Activated CD8-positive, alpha-beta memory T cell treated with anti-CD3 and anti-CD28 coated beads, Interleukin-2, amount 50 U/mL, for 1 hour (primary cell): ENCODE measurements around the gene BDNF.
"Not testable (repeated sequence)": the region's sequence is repeated elsewhere in the genome, so short reads cannot be mapped to it uniquely, and the experiment has no call there.

Experiments used
- DNase-seq: peaks from one replicate; pipeline ENCODE4 v3.0.0-alpha.2; 2020; ENCODE audit errors: extremely low read depth

BDNF gene

GRCh38 chr11:27665508-27666101 lies 34.6 kb downstream of the BDNF start:
- DNase-seq, result not testable (repeated sequence)

DNA sequence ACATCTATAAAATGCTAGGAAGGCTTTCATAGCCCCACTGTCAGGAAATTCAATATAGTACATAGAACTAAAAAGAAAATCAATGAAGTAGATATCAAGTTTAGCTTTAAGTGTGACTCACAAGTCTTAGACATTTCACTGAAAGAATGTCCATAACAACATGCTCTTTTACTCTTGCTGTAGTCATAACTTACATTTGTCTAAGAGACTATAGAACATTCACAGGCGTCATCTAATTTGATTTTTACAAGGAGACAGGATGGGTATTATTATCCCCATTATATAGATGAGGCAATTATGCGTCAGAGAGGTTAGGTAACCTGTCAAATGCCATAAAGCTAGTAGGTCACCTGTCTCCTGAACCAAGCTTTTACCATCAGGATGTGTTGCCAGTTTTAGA lies 36.9 kb downstream of the BDNF start:
- no peak for DNase-seq

DNA sequence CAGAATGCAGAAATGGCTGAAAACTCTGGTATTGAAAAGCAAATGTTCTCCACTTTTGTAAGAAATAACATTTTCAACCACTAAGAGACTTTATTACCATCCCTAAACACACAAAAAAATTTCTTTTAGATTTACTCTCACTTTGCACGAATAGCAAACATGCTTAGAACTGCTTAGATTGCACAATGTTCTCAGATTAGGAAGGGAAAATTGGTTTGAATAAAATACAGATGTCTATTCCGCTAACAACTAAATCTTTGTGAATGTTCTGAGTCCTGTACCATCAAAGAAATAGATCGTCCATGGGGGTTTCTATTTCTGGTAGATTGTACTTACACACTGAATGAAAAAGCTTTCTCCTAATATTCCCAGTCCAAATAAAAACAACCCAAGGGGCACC lies 40.1 kb downstream of the BDNF start:
- no peak for DNase-seq

DNA sequence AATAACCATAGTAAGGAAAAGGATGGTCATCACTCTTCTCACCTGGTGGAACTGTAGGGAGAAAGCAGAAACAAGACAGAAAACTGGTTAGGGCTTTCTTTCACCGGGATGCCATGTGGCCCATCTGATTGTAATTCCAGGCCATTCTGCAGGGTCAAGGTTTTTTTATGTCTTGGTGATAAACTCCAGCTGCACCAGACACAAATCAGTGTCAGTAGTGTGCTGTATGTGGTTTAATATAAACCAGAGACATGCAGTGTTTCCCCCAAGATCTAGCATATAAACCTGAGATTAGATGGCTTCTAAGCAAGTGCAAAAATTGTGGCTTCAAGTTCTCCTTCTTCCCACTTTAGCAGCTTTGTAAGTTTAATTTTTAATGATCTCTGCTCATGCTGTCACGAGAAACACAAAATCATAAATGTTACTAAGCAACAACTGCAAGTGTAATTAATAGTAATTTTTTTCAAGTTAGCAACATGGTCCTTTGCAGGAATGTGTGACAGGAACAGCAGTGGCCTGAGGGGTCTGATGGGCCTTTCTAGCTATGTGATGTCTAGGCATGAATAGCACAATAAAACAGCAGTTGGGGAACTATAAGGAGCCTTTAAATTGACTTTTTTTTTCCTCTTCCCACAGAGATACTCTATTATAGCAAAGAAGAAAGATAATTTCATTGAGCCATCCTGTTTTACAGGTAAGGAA lies 41.6 kb downstream of the BDNF start:
- no peak for DNase-seq

DNA sequence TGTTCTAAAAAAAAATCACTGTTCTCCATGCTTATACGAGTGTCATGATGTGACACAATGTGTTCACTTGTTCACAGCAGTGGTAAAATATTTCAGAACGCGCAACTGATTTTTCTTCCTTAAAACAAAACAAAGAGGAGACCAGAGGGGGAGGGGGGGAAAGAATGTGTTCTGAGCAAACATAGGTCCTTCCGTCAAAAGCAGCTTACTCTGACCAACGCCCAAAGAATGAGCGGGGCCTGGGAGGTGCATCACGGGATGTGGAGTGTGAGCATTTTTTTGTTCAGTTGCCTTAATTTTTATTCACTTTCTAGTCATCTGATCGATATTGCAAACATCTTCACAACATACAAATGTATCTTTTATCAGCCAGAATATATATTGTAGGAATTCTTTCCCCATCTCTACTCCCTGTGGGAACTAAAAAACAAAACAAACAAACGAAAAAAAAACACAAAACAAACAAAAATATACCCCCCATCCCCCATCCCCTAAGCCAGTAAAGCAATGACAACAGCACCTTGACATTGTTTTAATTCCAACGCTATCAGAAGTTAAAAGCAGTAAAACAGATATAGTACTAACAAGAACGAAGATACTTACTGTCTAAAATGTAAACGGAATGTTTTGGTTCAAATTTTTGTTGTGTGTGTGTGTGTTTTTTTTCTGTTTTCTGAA lies 43.3 kb downstream of the BDNF start:
- no peak for DNase-seq

GRCh38 chr11:27656320-27656719 lies 43.9 kb downstream of the BDNF start:
- no peak for DNase-seq

DNA sequence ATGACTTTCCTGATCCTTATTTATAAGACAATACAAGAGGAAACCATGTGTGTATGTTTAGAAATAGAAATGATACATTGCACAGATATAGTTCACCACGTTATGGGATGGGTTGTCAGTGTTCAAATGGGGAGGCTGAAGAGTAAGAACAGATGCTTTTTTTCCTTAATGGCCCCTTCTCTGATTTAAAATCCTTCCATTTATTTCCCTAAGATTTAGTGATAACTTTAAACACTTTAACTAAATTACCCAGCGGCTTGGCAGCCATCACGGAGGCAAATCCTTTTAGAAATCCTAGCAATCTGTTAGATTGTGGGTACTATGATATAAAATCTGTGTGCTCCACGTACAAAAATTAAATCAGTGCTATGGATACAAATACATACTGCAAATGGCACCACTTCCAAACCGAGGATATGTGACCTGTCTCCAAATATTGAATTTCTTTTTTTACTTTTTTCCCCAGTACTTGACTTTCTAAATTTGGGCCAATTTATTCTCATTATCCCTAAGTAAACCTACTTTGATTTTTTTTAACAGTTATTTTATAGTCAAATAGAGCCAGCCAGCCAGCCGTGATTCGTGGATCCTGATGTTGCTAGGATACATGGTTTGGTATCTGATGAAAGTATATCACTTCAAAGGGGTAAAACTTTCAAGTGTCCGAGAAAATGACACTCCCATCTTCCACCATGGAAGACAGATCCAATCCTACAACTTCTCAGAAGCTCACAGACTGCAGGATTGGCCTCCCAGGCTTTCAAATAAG lies 46.1 kb downstream of the BDNF start:
- no peak for DNase-seq

GRCh38 chr11:27651711-27652110 lies 48.5 kb downstream of the BDNF start:
- no peak for DNase-seq

DNA sequence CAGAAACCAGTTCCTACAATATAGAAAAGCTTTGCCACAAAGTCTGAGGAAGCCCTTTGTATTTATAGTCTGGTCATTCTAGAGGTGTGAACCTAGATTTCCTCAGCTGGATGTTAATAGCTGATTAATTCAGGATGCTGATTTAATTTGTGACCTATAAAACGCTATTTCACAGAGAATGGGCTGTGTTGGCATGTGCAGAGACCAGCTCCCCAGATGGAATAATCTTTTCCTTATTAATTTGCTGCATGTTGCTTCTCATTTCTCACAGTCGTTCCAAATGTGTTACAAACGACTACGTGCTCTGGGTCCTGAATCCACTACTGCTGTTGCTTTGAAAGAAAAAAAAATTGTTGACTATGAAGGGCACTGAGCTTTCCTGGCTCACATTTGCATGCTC lies 49.3 kb downstream of the BDNF start:
- DNase-seq, result no peak

DNA sequence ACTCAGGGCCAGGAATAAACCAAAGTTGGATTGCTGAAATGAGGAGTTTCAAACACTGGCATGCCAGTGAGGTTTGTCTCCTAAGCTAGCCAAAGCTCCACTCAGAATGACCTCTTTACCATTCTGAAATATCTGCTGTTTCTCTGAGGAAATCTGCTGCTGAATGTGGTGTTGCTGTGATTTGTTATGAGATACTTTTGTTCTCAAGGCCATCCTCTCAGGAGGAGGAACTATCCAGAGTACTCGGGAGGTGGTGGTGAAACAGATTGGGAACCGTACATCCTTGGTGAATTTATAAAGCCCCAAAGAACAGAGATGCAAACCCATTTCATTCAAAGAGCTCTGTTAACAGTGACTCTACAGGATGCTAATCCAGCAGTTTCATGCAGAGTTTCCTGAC lies 50.5 kb downstream of the BDNF start:
- no peak for DNase-seq

- DNase-seq, result no peak
Observed at GRCh38 chr11:27648840-27649239, 51.4 kb downstream of the BDNF start.

- DNase-seq, result no peak
Observed at GRCh38 chr11:27646051-27646818, 54.0 kb downstream of the BDNF start.

DNA sequence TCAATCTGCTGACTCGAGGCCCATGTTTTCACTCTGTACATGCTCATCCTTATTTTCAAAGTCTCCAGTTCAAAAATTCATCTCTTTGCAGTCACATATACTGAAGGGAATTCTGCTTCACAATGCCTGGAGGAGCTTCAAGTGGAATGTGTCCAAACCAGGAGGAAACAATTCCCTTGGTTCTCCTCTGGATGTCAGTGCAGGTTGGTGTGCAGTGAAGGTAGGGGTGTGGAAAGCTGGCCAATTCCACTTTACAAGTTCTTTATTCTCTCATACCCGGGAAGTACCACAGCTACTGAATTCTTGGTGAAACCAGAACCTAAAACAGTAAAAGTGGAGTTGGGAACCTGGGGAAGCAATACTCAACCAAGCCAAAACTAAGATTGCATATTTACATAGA lies 57.3 kb downstream of the BDNF start:
- DNase-seq, result no peak

DNA sequence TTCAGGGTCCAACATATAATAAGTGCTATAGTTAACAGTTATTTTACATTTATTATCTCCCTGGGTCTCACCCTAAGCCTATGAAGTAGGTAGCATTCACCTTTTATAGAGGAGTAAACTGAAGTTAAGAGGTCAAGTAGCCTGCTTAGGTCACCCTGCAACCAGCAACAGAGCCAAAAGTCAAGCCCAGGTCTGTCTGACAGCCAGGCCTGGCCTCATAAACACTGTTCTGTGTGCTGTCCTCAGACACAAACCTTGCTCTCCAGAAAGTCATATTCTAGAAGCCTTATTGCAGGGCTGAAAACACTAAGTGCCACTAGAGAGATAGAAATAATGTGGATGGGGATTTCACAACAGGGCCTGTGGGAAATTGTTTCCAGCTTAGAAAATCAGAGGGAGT lies 59.3 kb downstream of the BDNF start:
- no peak for DNase-seq

GRCh38 chr11:27635567-27636037 lies 64.7 kb downstream of the BDNF start:
- no peak for DNase-seq

- not testable (repeated sequence) for DNase-seq
Observed at GRCh38 chr11:27634776-27635175, 65.5 kb downstream of the BDNF start.

GRCh38 chr11:27634282-27634681 lies 66.0 kb downstream of the BDNF start:
- not testable (repeated sequence) for DNase-seq

- DNase-seq, result not testable (repeated sequence)
Observed at GRCh38 chr11:27629023-27629422, 71.2 kb downstream of the BDNF start.

DNA sequence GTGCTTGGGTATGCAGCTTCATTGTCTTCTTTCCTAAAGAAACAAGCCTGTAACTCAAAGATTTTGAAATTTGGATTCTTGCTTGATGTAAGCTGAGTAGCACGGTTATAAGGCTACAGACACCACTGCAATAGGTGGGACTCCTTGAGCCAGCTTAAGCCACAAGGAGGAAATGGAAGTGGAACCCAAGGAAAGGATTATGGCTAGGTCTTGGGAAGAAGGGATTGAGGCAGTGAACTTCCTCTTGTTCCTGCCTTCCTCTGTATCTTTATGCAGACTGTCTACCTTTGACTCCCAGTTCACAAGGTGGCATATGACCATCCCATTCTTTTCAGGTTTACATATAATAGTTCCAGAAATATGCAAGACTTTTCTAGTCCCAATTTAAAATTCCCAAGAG lies 72.3 kb downstream of the BDNF start:
- no peak for DNase-seq

GRCh38 chr11:27626938-27627586 lies 73.2 kb downstream of the BDNF start:
- no peak for DNase-seq
